GM21619 (cell line): ENCODE measurements around the gene DHX16.

Experiments used
- ATAC-seq: cut with Tn5 transposase; IDR thresholded peaks from one replicate; pipeline ENCODE4 v1.9.1; 2021; ENCODE audit not compliant: unreplicated experiment

Gene DHX16

GRCh38 chr6:30611150-30611855 is 61.5 kb downstream of the DHX16 start:
- no peak for ATAC-seq

- no peak for ATAC-seq
Observed at GRCh38 chr6:30610065-30610464, 62.7 kb downstream of the DHX16 start.

GRCh38 chr6:30603961-30604360 is 68.8 kb downstream of the DHX16 start:
- ATAC-seq, result no peak
